ENCODE results near the gene IGLL1.
"Not testable (repeated sequence)": the region's sequence is repeated elsewhere in the genome, so short reads cannot be mapped to it uniquely, and the experiment has no call there.

Gene IGLL1

GRCh38 chr22:23551385-23551784 lies 28.7 kb downstream of the IGLL1 start:
- no peaks in the 10 kb centered on the region for H3K4me1 ChIP-seq (ENCODE audit: control insufficient read depth, insufficient read depth, low read length)
- DNase-seq (ENCODE audit: low read depth, low spot score), result no peak
- H3K27me3 ChIP-seq (ENCODE audit: control insufficient read depth, insufficient read depth, low read length), result no peaks in the 10 kb centered on the region
- no peak overlapping the region for H3K27ac ChIP-seq (ENCODE audit: low read length)
- H3K36me3 ChIP-seq (ENCODE audit: control insufficient read depth, insufficient read depth, low read length), result no peaks in the 10 kb centered on the region
- H3K4me3 ChIP-seq (ENCODE audit: low read length), result no peak overlapping the region
- peaks cover 2% of the 10 kb centered on the region; the same call in 1 of the 2 replicates for H3K9me3 ChIP-seq (ENCODE audit: control insufficient read depth, insufficient read depth, low read length)

GRCh38 chr22:23550049-23550650 lies 29.9 kb downstream of the IGLL1 start:
- Histone ChIP-seq H3K36me3 (ENCODE audit: control insufficient read depth, insufficient read depth, low read length) (no peaks in the 10 kb centered on the region), H3K4me1 (ENCODE audit: control insufficient read depth, insufficient read depth, low read length) (no peaks in the 10 kb centered on the region), H3K27ac (ENCODE audit: low read length) (no peak overlapping the region), H3K4me3 (ENCODE audit: low read length) (no peak overlapping the region), H3K9me3 (ENCODE audit: control insufficient read depth, insufficient read depth, low read length) (peaks cover 2% of the 10 kb centered on the region; the same call in 1 of the 2 replicates), H3K27me3 (ENCODE audit: control insufficient read depth, insufficient read depth, low read length) (no peaks in the 10 kb centered on the region)
- DNase-seq (ENCODE audit: low read depth, low spot score), result no peak
- WGBS (ENCODE audit: insufficient coverage, insufficient read length), result 100% methylated on average over 4 of the region's 4 CpGs

GRCh38 chr22:23549198-23549595 lies 30.9 kb downstream of the IGLL1 start:
- Histone ChIP-seq H3K4me3 (ENCODE audit: low read length) (no peak overlapping the region), H3K27ac (ENCODE audit: low read length) (no peak overlapping the region), H3K27me3 (ENCODE audit: control insufficient read depth, insufficient read depth, low read length) (no peaks in the 10 kb centered on the region), H3K9me3 (ENCODE audit: control insufficient read depth, insufficient read depth, low read length) (peaks cover 2% of the 10 kb centered on the region; the same call in 1 of the 2 replicates), H3K4me1 (ENCODE audit: control insufficient read depth, insufficient read depth, low read length) (no peaks in the 10 kb centered on the region), H3K36me3 (ENCODE audit: control insufficient read depth, insufficient read depth, low read length) (no peaks in the 10 kb centered on the region)
- WGBS (ENCODE audit: insufficient coverage, insufficient read length), result no CpG with 5 or more reads among the region's 5 CpGs
- no peak for DNase-seq (ENCODE audit: low read depth, low spot score)

- no peaks in the 10 kb centered on the region for H3K4me1 ChIP-seq (ENCODE audit: control insufficient read depth, insufficient read depth, low read length)
- H3K36me3 ChIP-seq (ENCODE audit: control insufficient read depth, insufficient read depth, low read length), result no peaks in the 10 kb centered on the region
- no peaks in the 10 kb centered on the region for H3K27me3 ChIP-seq (ENCODE audit: control insufficient read depth, insufficient read depth, low read length)
- DNase-seq (ENCODE audit: low read depth, low spot score), result no peak
- H3K27ac ChIP-seq (ENCODE audit: low read length), result no peak overlapping the region
- peaks cover 2% of the 10 kb centered on the region; the same call in 1 of the 2 replicates for H3K9me3 ChIP-seq (ENCODE audit: control insufficient read depth, insufficient read depth, low read length)
- WGBS (ENCODE audit: insufficient coverage, insufficient read length), result no CpG with 5 or more reads among the region's 8 CpGs
- no peak overlapping the region for H3K4me3 ChIP-seq (ENCODE audit: low read length)
These were observed 31.4 kb downstream of the IGLL1 start for GRCh38 chr22:23548501-23549197.

GRCh38 chr22:23547818-23548500 lies 32.1 kb downstream of the IGLL1 start:
- no CpG with 5 or more reads among the region's 10 CpGs for WGBS (ENCODE audit: insufficient coverage, insufficient read length)
- no peaks in the 10 kb centered on the region for H3K27me3 ChIP-seq (ENCODE audit: control insufficient read depth, insufficient read depth, low read length)
- H3K4me3 ChIP-seq (ENCODE audit: low read length), result no peak overlapping the region
- no peaks in the 10 kb centered on the region for H3K36me3 ChIP-seq (ENCODE audit: control insufficient read depth, insufficient read depth, low read length)
- peaks cover 2% of the 10 kb centered on the region; the same call in 1 of the 2 replicates for H3K9me3 ChIP-seq (ENCODE audit: control insufficient read depth, insufficient read depth, low read length)
- H3K4me1 ChIP-seq (ENCODE audit: control insufficient read depth, insufficient read depth, low read length), result no peaks in the 10 kb centered on the region
- no peak overlapping the region for H3K27ac ChIP-seq (ENCODE audit: low read length)
- DNase-seq (ENCODE audit: low read depth, low spot score), result no peak

GRCh38 chr22:23547382-23547781 lies 32.7 kb downstream of the IGLL1 start:
- H3K27ac ChIP-seq (ENCODE audit: low read length); H3K36me3 ChIP-seq (ENCODE audit: control insufficient read depth, insufficient read depth, low read length); H3K4me3 ChIP-seq (ENCODE audit: low read length); H3K4me1 ChIP-seq (ENCODE audit: control insufficient read depth, insufficient read depth, low read length); H3K27me3 ChIP-seq (ENCODE audit: control insufficient read depth, insufficient read depth, low read length); DNase-seq (ENCODE audit: low read depth, low spot score); H3K9me3 ChIP-seq (ENCODE audit: control insufficient read depth, insufficient read depth, low read length): not testable (repeated sequence)
- WGBS (ENCODE audit: insufficient coverage, insufficient read length), result no CpG with 5 or more reads among the region's 5 CpGs

GRCh38 chr22:23544852-23545251 lies 35.2 kb downstream of the IGLL1 start:
- no peak for DNase-seq (ENCODE audit: low read depth, low spot score)
- H3K36me3 ChIP-seq (ENCODE audit: control insufficient read depth, insufficient read depth, low read length), result no peaks in the 10 kb centered on the region
- no CpG with 5 or more reads among the region's 2 CpGs for WGBS (ENCODE audit: insufficient coverage, insufficient read length)
- peaks cover 2% of the 10 kb centered on the region; the same call in 1 of the 2 replicates for H3K9me3 ChIP-seq (ENCODE audit: control insufficient read depth, insufficient read depth, low read length)
- no peak overlapping the region for H3K4me3 ChIP-seq (ENCODE audit: low read length)
- no peak overlapping the region for H3K27ac ChIP-seq (ENCODE audit: low read length)
- H3K4me1 ChIP-seq (ENCODE audit: control insufficient read depth, insufficient read depth, low read length), result no peaks in the 10 kb centered on the region
- no peaks in the 10 kb centered on the region for H3K27me3 ChIP-seq (ENCODE audit: control insufficient read depth, insufficient read depth, low read length)

- not testable (repeated sequence) for H3K4me3 ChIP-seq (ENCODE audit: low read length); DNase-seq (ENCODE audit: low read depth, low spot score); H3K9me3 ChIP-seq (ENCODE audit: control insufficient read depth, insufficient read depth, low read length); H3K4me1 ChIP-seq (ENCODE audit: control insufficient read depth, insufficient read depth, low read length); H3K27ac ChIP-seq (ENCODE audit: low read length); H3K27me3 ChIP-seq (ENCODE audit: control insufficient read depth, insufficient read depth, low read length); H3K36me3 ChIP-seq (ENCODE audit: control insufficient read depth, insufficient read depth, low read length)
- no CpG with 5 or more reads among the region's 1 CpG for WGBS (ENCODE audit: insufficient coverage, insufficient read length)
These were observed 36.5 kb downstream of the IGLL1 start for GRCh38 chr22:23543506-23544000.

GRCh38 chr22:23542933-23543332 lies 37.2 kb downstream of the IGLL1 start:
- DNase-seq (ENCODE audit: low read depth, low spot score), result no peak
- no peaks in the 10 kb centered on the region for H3K27me3 ChIP-seq (ENCODE audit: control insufficient read depth, insufficient read depth, low read length)
- no CpG with 5 or more reads among the region's 5 CpGs for WGBS (ENCODE audit: insufficient coverage, insufficient read length)
- no peak overlapping the region for H3K27ac ChIP-seq (ENCODE audit: low read length)
- H3K9me3 ChIP-seq (ENCODE audit: control insufficient read depth, insufficient read depth, low read length), result peaks cover 2% of the 10 kb centered on the region; the same call in 1 of the 2 replicates
- H3K4me1 ChIP-seq (ENCODE audit: control insufficient read depth, insufficient read depth, low read length), result no peaks in the 10 kb centered on the region
- H3K36me3 ChIP-seq (ENCODE audit: control insufficient read depth, insufficient read depth, low read length), result no peaks in the 10 kb centered on the region
- no peak overlapping the region for H3K4me3 ChIP-seq (ENCODE audit: low read length)

- not testable (repeated sequence) for H3K4me3 ChIP-seq (ENCODE audit: low read length); H3K27me3 ChIP-seq (ENCODE audit: control insufficient read depth, insufficient read depth, low read length); H3K36me3 ChIP-seq (ENCODE audit: control insufficient read depth, insufficient read depth, low read length); H3K4me1 ChIP-seq (ENCODE audit: control insufficient read depth, insufficient read depth, low read length); H3K27ac ChIP-seq (ENCODE audit: low read length); H3K9me3 ChIP-seq (ENCODE audit: control insufficient read depth, insufficient read depth, low read length); DNase-seq (ENCODE audit: low read depth, low spot score)
- no CpG with 5 or more reads among the region's 3 CpGs for WGBS (ENCODE audit: insufficient coverage, insufficient read length)
These were observed 37.7 kb downstream of the IGLL1 start for GRCh38 chr22:23542391-23542790.
